ENCODE measurements around the gene PACS1.

The PACS1 gene

GRCh38 chr11:66050581-66051231 lies 19.4 kb upstream of the PACS1 start:
- DNase-seq: no peak

- no peak for DNase-seq
These were observed 18.7 kb upstream of the PACS1 start for GRCh38 chr11:66051371-66051765.

- DNase-seq: peak; percentile 94
These were observed 18.1 kb upstream of the PACS1 start, which contains the start of gene SF3B2 for GRCh38 chr11:66051766-66052663. Gene SF3B2 (plus strand): TSS chr11:66052364. CDS start chr11:66052385, 21 bp downstream.

GRCh38 chr11:66052664-66052982 lies 17.4 kb upstream of the PACS1 start:
- DNase-seq: no peak

GRCh38 chr11:66055021-66055420 lies 15.1 kb upstream of the PACS1 start:
- DNase-seq: no peak

- DNase-seq: no peak
These were observed 13.6 kb upstream of the PACS1 start for GRCh38 chr11:66056501-66056900.

GRCh38 chr11:66059966-66060680 lies 9.9 kb upstream of the PACS1 start:
- no peak for DNase-seq

GRCh38 chr11:66061268-66061667 lies 8.8 kb upstream of the PACS1 start:
- DNase-seq: no peak

- DNase-seq: no peak
These were observed 7.7 kb upstream of the PACS1 start for GRCh38 chr11:66062408-66062807.

- DNase-seq: no peak
These were observed 6.2 kb upstream of the PACS1 start for GRCh38 chr11:66063900-66064299.

GRCh38 chr11:66064571-66064970 lies 5.5 kb upstream of the PACS1 start:
- DNase-seq: no peak

- DNase-seq: no peak
These were observed 3.3 kb upstream of the PACS1 start for GRCh38 chr11:66066751-66067150.

GRCh38 chr11:66067640-66068039 lies 2.4 kb upstream of the PACS1 start:
- DNase-seq: no peak

GRCh38 chr11:66068154-66068821 lies 1.8 kb upstream of the PACS1 start:
- DNase-seq: peak; percentile 71

GRCh38 chr11:66068923-66069714 lies 953 bp upstream of the PACS1 start:
- DNase-seq: no peak

- no peak for DNase-seq
These were observed 720 bp downstream of the PACS1 start for GRCh38 chr11:66070604-66071380.

- DNase-seq: no peak
These were observed 1.3 kb downstream of the PACS1 start for GRCh38 chr11:66071381-66071801.

- DNase-seq: no peak
These were observed 2.0 kb downstream of the PACS1 start for GRCh38 chr11:66072081-66072480.

GRCh38 chr11:66072518-66072917 lies 2.4 kb downstream of the PACS1 start:
- DNase-seq: no peak

- DNase-seq: no peak
These were observed 3.6 kb downstream of the PACS1 start for GRCh38 chr11:66073669-66074068.

- no peak for DNase-seq
These were observed 5.2 kb downstream of the PACS1 start for GRCh38 chr11:66075273-66075672.
